ENCODE results near the gene SAMD9L. TPM values are rescaled to one million over a fixed set of nuclear protein-coding genes. Genes with fewer than 3 reads are reported as not detected.
A peak's percentile ranks its signal among the peaks of the same experiment; 100 is the strongest.

SAMD9L gene
- total RNA-seq (2014; rRNA removed; shearing (Covaris generic)) (not detected in 2 replicates), polyA plus RNA-seq (2016; fragmentation: Nextera tagmentation; extraction: Ambion mirVana) (not detected in 2 replicates)
- long read RNA-seq: 0 reads

DNA sequence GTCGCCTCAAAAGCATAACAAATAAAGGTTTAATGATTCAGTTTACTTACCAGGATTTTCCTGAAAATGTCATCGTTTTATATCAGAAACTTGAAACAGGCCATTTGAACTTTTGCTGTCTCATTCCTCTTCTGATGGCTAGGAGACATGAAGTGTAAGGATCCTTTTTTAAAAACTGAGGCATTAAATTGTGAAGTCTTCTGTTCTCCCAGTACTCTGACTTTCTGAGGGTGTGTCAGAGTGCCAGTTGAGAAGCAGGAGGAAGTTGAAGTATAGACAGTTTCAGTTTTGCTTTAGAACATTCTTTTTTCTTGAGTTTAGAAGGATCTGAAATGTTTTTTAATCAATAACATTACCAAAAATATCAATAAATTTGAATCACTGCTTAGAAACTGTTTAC lies at the start of gene SAMD9L:
Gene SAMD9L, minus strand, starts transcription at position 242 of the 400 bp plus-strand sequence. CDS start 12,414 bp downstream, outside the sequence.
- peak within 1 kb of the TSS; percentile 97 for H2AFZ ChIP-seq
- Mint-ChIP-seq H3K4me1 (peaks cover 14% of the 10 kb centered on the region; the same call in 2 of the 3 replicates), H3K27ac (peak within 1 kb of the TSS; percentile 6; the same call in 1 of the 2 replicates), H3K36me3 (ENCODE audit: low read depth) (no peaks in the 10 kb centered on the region), H3K4me3 (no peak within 1 kb of the TSS; the same call in 2 of the 3 replicates), H3K9me3 (no peaks in the 10 kb centered on the region), H3K27me3 (ENCODE audit: insufficient read depth, low read depth, poor library complexity) (peaks cover 5% of the 10 kb centered on the region)
- H3K4me2 ChIP-seq: no peak within 1 kb of the TSS
- no peaks in the 10 kb centered on the region for H3F3A ChIP-seq (replicated peaks; ENCODE audit: low read depth)
- TF ChIP-seq, protein P1, sequence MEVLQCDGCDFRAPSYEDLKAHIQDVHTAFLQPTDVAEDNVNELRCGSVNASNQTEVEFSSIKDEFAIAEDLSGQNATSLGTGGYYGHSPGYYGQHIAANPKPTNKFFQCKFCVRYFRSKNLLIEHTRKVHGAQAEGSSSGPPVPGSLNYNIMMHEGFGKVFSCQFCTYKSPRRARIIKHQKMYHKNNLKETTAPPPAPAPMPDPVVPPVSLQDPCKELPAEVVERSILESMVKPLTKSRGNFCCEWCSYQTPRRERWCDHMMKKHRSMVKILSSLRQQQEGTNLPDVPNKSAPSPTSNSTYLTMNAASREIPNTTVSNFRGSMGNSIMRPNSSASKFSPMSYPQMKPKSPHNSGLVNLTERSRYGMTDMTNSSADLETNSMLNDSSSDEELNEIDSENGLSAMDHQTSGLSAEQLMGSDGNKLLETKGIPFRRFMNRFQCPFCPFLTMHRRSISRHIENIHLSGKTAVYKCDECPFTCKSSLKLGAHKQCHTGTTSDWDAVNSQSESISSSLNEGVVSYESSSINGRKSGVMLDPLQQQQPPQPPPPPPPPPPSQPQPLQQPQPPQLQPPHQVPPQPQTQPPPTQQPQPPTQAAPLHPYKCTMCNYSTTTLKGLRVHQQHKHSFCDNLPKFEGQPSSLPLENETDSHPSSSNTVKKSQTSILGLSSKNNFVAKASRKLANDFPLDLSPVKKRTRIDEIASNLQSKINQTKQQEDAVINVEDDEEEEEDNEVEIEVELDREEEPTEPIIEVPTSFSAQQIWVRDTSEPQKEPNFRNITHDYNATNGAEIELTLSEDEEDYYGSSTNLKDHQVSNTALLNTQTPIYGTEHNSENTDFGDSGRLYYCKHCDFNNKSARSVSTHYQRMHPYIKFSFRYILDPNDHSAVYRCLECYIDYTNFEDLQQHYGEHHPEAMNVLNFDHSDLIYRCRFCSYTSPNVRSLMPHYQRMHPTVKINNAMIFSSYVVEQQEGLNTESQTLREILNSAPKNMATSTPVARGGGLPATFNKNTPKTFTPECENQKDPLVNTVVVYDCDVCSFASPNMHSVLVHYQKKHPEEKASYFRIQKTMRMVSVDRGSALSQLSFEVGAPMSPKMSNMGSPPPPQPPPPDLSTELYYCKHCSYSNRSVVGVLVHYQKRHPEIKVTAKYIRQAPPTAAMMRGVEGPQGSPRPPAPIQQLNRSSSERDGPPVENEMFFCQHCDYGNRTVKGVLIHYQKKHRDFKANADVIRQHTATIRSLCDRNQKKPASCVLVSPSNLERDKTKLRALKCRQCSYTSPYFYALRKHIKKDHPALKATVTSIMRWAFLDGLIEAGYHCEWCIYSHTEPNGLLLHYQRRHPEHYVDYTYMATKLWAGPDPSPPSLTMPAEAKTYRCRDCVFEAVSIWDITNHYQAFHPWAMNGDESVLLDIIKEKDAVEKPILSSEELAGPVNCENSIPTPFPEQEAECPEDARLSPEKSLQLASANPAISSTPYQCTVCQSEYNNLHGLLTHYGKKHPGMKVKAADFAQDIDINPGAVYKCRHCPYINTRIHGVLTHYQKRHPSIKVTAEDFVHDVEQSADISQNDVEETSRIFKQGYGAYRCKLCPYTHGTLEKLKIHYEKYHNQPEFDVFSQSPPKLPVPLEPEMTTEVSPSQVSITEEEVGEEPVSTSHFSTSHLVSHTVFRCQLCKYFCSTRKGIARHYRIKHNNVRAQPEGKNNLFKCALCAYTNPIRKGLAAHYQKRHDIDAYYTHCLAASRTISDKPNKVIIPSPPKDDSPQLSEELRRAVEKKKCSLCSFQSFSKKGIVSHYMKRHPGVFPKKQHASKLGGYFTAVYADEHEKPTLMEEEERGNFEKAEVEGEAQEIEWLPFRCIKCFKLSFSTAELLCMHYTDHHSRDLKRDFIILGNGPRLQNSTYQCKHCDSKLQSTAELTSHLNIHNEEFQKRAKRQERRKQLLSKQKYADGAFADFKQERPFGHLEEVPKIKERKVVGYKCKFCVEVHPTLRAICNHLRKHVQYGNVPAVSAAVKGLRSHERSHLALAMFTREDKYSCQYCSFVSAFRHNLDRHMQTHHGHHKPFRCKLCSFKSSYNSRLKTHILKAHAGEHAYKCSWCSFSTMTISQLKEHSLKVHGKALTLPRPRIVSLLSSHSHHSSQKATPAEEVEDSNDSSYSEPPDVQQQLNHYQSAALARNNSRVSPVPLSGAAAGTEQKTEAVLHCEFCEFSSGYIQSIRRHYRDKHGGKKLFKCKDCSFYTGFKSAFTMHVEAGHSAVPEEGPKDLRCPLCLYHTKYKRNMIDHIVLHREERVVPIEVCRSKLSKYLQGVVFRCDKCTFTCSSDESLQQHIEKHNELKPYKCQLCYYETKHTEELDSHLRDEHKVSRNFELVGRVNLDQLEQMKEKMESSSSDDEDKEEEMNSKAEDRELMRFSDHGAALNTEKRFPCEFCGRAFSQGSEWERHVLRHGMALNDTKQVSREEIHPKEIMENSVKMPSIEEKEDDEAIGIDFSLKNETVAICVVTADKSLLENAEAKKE (CRISPR knock-in tag; IDR thresholded peaks at IDR 0.05): no peak
- TF ChIP-seq EZH2 (IDR thresholded peaks at IDR 0.05; ENCODE audit: low read depth, unreplicated experiment) (no peak), JUNB (IDR thresholded peaks at IDR 0.05; ENCODE audit: unreplicated experiment) (no peak), NANOG (IDR thresholded peaks at IDR 0.05; ENCODE audit: borderline replicate concordance) (no peak), POLR2AphosphoS5 (IDR thresholded peaks at IDR 0.05; ENCODE audit: low read depth) (no peak)
- no peaks in the 10 kb centered on the region for H3K27me3 ChIP-seq (ENCODE audit: insufficient read depth)
- no peak for DNase-seq (ENCODE audit: low spot score)
- ATAC-seq: no peak
- no peak within 1 kb of the TSS for H3K4me3 ChIP-seq
- no peaks in the 10 kb centered on the region for H3K36me3 ChIP-seq (ENCODE audit: insufficient read depth)
- H4K20me1 ChIP-seq (replicated peaks; ENCODE audit: insufficient read depth): no peaks in the 10 kb centered on the region
- H3K4me1 ChIP-seq (ENCODE audit: insufficient read depth): no peaks in the 10 kb centered on the region
- H3K27ac ChIP-seq (ENCODE audit: low read depth): no peak within 1 kb of the TSS
- no peaks in the 10 kb centered on the region for H3K9me2 ChIP-seq (ENCODE audit: insufficient read depth)
- H3K79me2 ChIP-seq (replicated peaks; ENCODE audit: insufficient read depth): no peaks in the 10 kb centered on the region

DNA sequence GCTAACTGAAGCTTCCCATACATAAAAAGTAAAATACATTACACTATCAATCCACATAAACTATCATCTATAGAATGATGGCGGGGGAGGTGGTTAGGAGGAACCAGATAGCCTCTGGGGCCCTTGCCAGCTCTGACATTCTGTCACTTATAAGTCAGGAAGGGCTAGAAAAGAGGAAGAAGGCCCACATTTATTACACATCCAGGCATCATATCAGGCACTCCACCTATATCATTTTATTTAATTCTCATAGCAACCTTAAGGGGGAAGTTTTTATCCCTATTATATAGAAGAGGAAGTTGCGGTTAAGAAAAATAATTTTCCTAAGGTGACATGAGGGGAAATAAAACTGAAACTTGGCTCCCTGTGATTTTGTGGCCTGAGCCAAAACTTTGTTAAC lies 48.2 kb upstream of the SAMD9L start:
- no peak overlapping the region for H3K4me3 ChIP-seq
- no peaks in the 10 kb centered on the region for H3K36me3 Mint-ChIP-seq (ENCODE audit: low read depth)
- H3K4me1 Mint-ChIP-seq: no peaks in the 10 kb centered on the region
- H3K9me3 Mint-ChIP-seq: no peaks in the 10 kb centered on the region
- no peak overlapping the region for H2AFZ ChIP-seq
- H3K4me3 Mint-ChIP-seq: no peak overlapping the region
- DNase-seq (ENCODE audit: low spot score) (no peak), ATAC-seq (no peak)
- no peak overlapping the region for H3K27ac Mint-ChIP-seq
- no peaks in the 10 kb centered on the region for H3K79me2 ChIP-seq (replicated peaks; ENCODE audit: insufficient read depth)
- H4K20me1 ChIP-seq (replicated peaks; ENCODE audit: insufficient read depth): no peaks in the 10 kb centered on the region
- no peaks in the 10 kb centered on the region for H3K27me3 ChIP-seq (ENCODE audit: insufficient read depth)
- no peaks in the 10 kb centered on the region for H3K4me1 ChIP-seq (ENCODE audit: insufficient read depth)
- no peak overlapping the region for H3K27ac ChIP-seq (ENCODE audit: low read depth)
- no peaks in the 10 kb centered on the region for H3K36me3 ChIP-seq (ENCODE audit: insufficient read depth)
- no peaks in the 10 kb centered on the region for H3F3A ChIP-seq (replicated peaks; ENCODE audit: low read depth)
- H3K27me3 Mint-ChIP-seq (ENCODE audit: insufficient read depth, low read depth, poor library complexity): no peaks in the 10 kb centered on the region
- H3K9me2 ChIP-seq (ENCODE audit: insufficient read depth): no peaks in the 10 kb centered on the region
- H3K4me2 ChIP-seq: no peak overlapping the region
- TF ChIP-seq, protein P2, sequence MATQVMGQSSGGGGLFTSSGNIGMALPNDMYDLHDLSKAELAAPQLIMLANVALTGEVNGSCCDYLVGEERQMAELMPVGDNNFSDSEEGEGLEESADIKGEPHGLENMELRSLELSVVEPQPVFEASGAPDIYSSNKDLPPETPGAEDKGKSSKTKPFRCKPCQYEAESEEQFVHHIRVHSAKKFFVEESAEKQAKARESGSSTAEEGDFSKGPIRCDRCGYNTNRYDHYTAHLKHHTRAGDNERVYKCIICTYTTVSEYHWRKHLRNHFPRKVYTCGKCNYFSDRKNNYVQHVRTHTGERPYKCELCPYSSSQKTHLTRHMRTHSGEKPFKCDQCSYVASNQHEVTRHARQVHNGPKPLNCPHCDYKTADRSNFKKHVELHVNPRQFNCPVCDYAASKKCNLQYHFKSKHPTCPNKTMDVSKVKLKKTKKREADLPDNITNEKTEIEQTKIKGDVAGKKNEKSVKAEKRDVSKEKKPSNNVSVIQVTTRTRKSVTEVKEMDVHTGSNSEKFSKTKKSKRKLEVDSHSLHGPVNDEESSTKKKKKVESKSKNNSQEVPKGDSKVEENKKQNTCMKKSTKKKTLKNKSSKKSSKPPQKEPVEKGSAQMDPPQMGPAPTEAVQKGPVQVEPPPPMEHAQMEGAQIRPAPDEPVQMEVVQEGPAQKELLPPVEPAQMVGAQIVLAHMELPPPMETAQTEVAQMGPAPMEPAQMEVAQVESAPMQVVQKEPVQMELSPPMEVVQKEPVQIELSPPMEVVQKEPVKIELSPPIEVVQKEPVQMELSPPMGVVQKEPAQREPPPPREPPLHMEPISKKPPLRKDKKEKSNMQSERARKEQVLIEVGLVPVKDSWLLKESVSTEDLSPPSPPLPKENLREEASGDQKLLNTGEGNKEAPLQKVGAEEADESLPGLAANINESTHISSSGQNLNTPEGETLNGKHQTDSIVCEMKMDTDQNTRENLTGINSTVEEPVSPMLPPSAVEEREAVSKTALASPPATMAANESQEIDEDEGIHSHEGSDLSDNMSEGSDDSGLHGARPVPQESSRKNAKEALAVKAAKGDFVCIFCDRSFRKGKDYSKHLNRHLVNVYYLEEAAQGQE (IDR thresholded peaks at IDR 0.05; ENCODE audit: unreplicated experiment): no peak
- no peak for TF ChIP-seq CREB1 (CRISPR knock-in tag; IDR thresholded peaks at IDR 0.05; ENCODE audit: low read depth)
- no peak for TF ChIP-seq ZNF114 (CRISPR knock-in tag; IDR thresholded peaks at IDR 0.05)
- TF ChIP-seq, protein P3, sequence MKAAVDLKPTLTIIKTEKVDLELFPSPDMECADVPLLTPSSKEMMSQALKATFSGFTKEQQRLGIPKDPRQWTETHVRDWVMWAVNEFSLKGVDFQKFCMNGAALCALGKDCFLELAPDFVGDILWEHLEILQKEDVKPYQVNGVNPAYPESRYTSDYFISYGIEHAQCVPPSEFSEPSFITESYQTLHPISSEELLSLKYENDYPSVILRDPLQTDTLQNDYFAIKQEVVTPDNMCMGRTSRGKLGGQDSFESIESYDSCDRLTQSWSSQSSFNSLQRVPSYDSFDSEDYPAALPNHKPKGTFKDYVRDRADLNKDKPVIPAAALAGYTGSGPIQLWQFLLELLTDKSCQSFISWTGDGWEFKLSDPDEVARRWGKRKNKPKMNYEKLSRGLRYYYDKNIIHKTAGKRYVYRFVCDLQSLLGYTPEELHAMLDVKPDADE (IDR thresholded peaks at IDR 0.05): no peak
- TF ChIP-seq STAT1 (IDR thresholded peaks at IDR 0.05; ENCODE audit: unreplicated experiment): no peak
- no peak for TF ChIP-seq JUNB (IDR thresholded peaks at IDR 0.05; ENCODE audit: unreplicated experiment)
- no peak for TF ChIP-seq ZNF331 (CRISPR knock-in tag; IDR thresholded peaks at IDR 0.05; ENCODE audit: low read depth)
- TF ChIP-seq EZH2phosphoT487 (IDR thresholded peaks at IDR 0.05; ENCODE audit: unreplicated experiment): no peak
- no peak for TF ChIP-seq NANOG (IDR thresholded peaks at IDR 0.05; ENCODE audit: borderline replicate concordance)

Data from GM23338 (cell line).